ENCODE measurements around the gene MUC4. TPM values are rescaled to one million over a fixed set of nuclear protein-coding genes. Genes with fewer than 3 reads are reported as not detected.

Gene MUC4
- total and polyA plus RNA-seq, 9 of the 15 experiments (the other 6 are each of a cell fraction or from before 2014, with no cell fraction given): under 0.01 to 0.21 (median 0.10) TPM; not detected in 4

GRCh38 chr3:195709676-195710085 is 102.0 kb downstream of the MUC4 start (continued):
- 0 out of 2 replicates have a peak, but pooled peaks have one; percentile 15 for TF ChIP-seq MGA (IDR thresholded peaks at IDR 0.05)
- TF ChIP-seq ATF2 (CRISPR knock-in tag; IDR thresholded peaks at IDR 0.05): no peak
- TF ChIP-seq USF2 (CRISPR knock-in tag; IDR thresholded peaks at IDR 0.05): peak; percentile 27; the same call in 1 of the 2 replicates
- no peak for TF ChIP-seq ZNF212 (CRISPR knock-in tag; IDR thresholded peaks at IDR 0.05)
- no peak for TF ChIP-seq ARID2 (IDR thresholded peaks at IDR 0.05)
- no peak for TF ChIP-seq MTA2 (IDR thresholded peaks at IDR 0.05; ENCODE audit: low read depth)
- no peak for TF ChIP-seq FOXK1 (CRISPR knock-in tag; IDR thresholded peaks at IDR 0.05; ENCODE audit: borderline replicate concordance)
- no peak for TF ChIP-seq ZNF133 (CRISPR knock-in tag; IDR thresholded peaks at IDR 0.05)
- no peak for TF ChIP-seq PTRF (tag; IDR thresholded peaks at IDR 0.05)
- TF ChIP-seq GTF2A2 (tag; IDR thresholded peaks at IDR 0.05): no peak
- TF ChIP-seq CTCFL (IDR thresholded peaks at IDR 0.05; ENCODE audit: borderline replicate concordance, insufficient read depth, low read depth, low read length, poor library complexity, severe bottlenecking): no peak
- TF ChIP-seq ZNF584 (CRISPR knock-in tag; IDR thresholded peaks at IDR 0.05; ENCODE audit: low read depth): peak; percentile 76; the same call in 1 of the 2 replicates
- TF ChIP-seq CC2D1A (IDR thresholded peaks at IDR 0.05): no peak

All from K562 (cell line).